HEK293 (cell line): Measurements from ENCODE around the gene SPTBN2.

ENCODE experiments used
- ATF2 ChIP-seq: fragments of 450-650 bp; formaldehyde crosslinking; IDR thresholded peaks from 2 replicates; pipeline ENCODE4 v1.5.1; 2016; ENCODE audit warnings: missing biosample characterization, missing genetic modification characterization, low read depth
- TCF7L2 ChIP-seq: IDR thresholded peaks from 2 replicates; pipeline ENCODE4 v1.6.1; 2011; ENCODE audit warnings: low read depth, mild to moderate bottlenecking, inconsistent platforms, low read length, moderate library complexity, borderline replicate concordance
- ZBTB17 ChIP-seq: fragments of 450-650 bp; formaldehyde crosslinking; IDR thresholded peaks from 2 replicates; pipeline ENCODE4 v1.5.1; 2016; ENCODE audit warnings: missing biosample characterization, missing genetic modification characterization
- ZBTB8A ChIP-seq: fragments of 450-650 bp; formaldehyde crosslinking; IDR thresholded peaks from 2 replicates; pipeline ENCODE4 v1.5.1; 2016; ENCODE audit warnings: missing biosample characterization, missing genetic modification characterization
- ZNF138 ChIP-seq: fragments of 450-650 bp; formaldehyde crosslinking; IDR thresholded peaks from 2 replicates; pipeline ENCODE4 v1.5.1; 2016; ENCODE audit warnings: missing biosample characterization, missing genetic modification characterization, borderline replicate concordance
- ZNF302 ChIP-seq: fragments of 450-650 bp; formaldehyde crosslinking; IDR thresholded peaks from 2 replicates; pipeline ENCODE4 v1.5.1; 2016; ENCODE audit warnings: missing biosample characterization, missing genetic modification characterization, low read depth
- ZNF391 ChIP-seq: fragments of 450-650 bp; formaldehyde crosslinking; IDR thresholded peaks from 2 replicates; pipeline ENCODE4 v1.5.1; 2016; ENCODE audit warnings: low read depth, missing biosample characterization, missing genetic modification characterization, borderline replicate concordance
- ZNF549 ChIP-seq: fragments of 450-650 bp; IDR thresholded peaks from 2 replicates; pipeline ENCODE4 v1.5.1; 2018; ENCODE audit warnings: missing biosample characterization, missing genetic modification characterization, mild to moderate bottlenecking, inconsistent platforms, moderate library complexity
- TF ChIP-seq, protein P1 (sequence below): fragments of 450-650 bp; formaldehyde crosslinking; IDR thresholded peaks from 2 replicates; pipeline ENCODE4 v1.5.1; 2016; ENCODE audit warnings: missing biosample characterization, missing genetic modification characterization
- TF ChIP-seq, protein P2 (sequence below): fragments of 450-650 bp; formaldehyde crosslinking; IDR thresholded peaks from 2 replicates; pipeline ENCODE4 v1.5.1; 2017; ENCODE audit warnings: missing biosample characterization, missing genetic modification characterization

DNA sequence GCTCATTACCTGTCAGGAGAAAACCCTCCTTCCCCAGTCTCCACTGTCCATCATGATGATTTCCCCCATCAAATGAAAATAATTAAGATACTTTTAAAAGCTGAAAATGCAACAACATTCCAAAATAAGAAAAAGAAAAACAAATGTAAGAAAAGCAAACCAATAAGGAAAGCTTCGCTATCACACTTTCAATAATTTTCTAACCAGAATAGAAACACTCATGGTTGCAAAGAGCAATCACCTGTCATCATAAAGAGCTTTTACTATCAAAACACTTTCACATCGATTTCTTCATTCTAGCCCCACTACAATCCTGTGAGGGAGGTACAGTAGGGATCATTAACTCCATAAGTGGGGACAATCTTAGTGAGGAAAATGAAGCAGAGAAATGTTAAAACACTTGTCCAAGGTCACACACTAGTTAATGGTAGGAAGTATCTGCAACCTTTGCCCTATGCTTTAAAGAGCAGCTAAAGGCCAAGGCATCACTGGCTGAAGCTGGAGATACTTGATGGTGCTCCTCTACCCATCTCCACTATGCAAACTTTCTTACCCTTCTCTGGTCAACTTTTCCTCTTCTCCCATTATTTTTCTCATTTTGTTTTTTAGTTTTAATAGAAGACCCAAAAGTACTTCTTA lies 53.9 kb downstream of the SPTBN2 start:
- TF ChIP-seq, protein P1, sequence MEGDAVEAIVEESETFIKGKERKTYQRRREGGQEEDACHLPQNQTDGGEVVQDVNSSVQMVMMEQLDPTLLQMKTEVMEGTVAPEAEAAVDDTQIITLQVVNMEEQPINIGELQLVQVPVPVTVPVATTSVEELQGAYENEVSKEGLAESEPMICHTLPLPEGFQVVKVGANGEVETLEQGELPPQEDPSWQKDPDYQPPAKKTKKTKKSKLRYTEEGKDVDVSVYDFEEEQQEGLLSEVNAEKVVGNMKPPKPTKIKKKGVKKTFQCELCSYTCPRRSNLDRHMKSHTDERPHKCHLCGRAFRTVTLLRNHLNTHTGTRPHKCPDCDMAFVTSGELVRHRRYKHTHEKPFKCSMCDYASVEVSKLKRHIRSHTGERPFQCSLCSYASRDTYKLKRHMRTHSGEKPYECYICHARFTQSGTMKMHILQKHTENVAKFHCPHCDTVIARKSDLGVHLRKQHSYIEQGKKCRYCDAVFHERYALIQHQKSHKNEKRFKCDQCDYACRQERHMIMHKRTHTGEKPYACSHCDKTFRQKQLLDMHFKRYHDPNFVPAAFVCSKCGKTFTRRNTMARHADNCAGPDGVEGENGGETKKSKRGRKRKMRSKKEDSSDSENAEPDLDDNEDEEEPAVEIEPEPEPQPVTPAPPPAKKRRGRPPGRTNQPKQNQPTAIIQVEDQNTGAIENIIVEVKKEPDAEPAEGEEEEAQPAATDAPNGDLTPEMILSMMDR: no peak
- no peak for TF ChIP-seq ZNF549 (tag by site-specific recombination)
- no peak for TF ChIP-seq ZNF302 (tag by site-specific recombination)
- TF ChIP-seq, protein P2, sequence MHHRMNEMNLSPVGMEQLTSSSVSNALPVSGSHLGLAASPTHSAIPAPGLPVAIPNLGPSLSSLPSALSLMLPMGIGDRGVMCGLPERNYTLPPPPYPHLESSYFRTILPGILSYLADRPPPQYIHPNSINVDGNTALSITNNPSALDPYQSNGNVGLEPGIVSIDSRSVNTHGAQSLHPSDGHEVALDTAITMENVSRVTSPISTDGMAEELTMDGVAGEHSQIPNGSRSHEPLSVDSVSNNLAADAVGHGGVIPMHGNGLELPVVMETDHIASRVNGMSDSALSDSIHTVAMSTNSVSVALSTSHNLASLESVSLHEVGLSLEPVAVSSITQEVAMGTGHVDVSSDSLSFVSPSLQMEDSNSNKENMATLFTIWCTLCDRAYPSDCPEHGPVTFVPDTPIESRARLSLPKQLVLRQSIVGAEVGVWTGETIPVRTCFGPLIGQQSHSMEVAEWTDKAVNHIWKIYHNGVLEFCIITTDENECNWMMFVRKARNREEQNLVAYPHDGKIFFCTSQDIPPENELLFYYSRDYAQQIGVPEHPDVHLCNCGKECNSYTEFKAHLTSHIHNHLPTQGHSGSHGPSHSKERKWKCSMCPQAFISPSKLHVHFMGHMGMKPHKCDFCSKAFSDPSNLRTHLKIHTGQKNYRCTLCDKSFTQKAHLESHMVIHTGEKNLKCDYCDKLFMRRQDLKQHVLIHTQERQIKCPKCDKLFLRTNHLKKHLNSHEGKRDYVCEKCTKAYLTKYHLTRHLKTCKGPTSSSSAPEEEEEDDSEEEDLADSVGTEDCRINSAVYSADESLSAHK: no peak
- TF ChIP-seq ZNF391 (tag by site-specific recombination): no peak
- no peak for TF ChIP-seq ZNF138 (tag by site-specific recombination)
- no peak for TF ChIP-seq TCF7L2
- TF ChIP-seq ZBTB8A (tag by site-specific recombination): no peak
- peak; percentile 66 for TF ChIP-seq ZBTB17 (tag by site-specific recombination)
- TF ChIP-seq ATF2 (tag by site-specific recombination): no peak
